ENCODE measurements around the gene EIF4EBP3.
"Not testable (repeated sequence)": the region's sequence is repeated elsewhere in the genome, so short reads cannot be mapped to it uniquely, and the experiment has no call there.

Gene EIF4EBP3

GRCh38 chr5:140574165-140574564 lies 26.7 kb downstream of the EIF4EBP3 start:
- TF ChIP-seq CTCF (IDR thresholded peaks at IDR 0.05; ENCODE audit: borderline replicate concordance, insufficient read depth, low read depth, low read length) = no peak
- H3K4me3 ChIP-seq (ENCODE audit: low read depth, low read length) = no peak overlapping the region

GRCh38 chr5:140575309-140575708 lies 27.8 kb downstream of the EIF4EBP3 start:
- no peak for TF ChIP-seq CTCF (IDR thresholded peaks at IDR 0.05; ENCODE audit: borderline replicate concordance, insufficient read depth, low read depth, low read length)
- no peak overlapping the region for H3K4me3 ChIP-seq (ENCODE audit: low read depth, low read length)

GRCh38 chr5:140576776-140577201 lies 29.3 kb downstream of the EIF4EBP3 start:
- TF ChIP-seq CTCF (IDR thresholded peaks at IDR 0.05; ENCODE audit: borderline replicate concordance, insufficient read depth, low read depth, low read length) = no peak
- H3K4me3 ChIP-seq (ENCODE audit: low read depth, low read length) = no peak overlapping the region

GRCh38 chr5:140579188-140579747 lies 31.8 kb downstream of the EIF4EBP3 start:
- not testable (repeated sequence) for H3K4me3 ChIP-seq (ENCODE audit: low read depth, low read length)

GRCh38 chr5:140587495-140587894 lies 40.0 kb downstream of the EIF4EBP3 start:
- TF ChIP-seq CTCF (IDR thresholded peaks at IDR 0.05; ENCODE audit: borderline replicate concordance, insufficient read depth, low read depth, low read length) = no peak

GRCh38 chr5:140588311-140589070 lies 41.0 kb downstream of the EIF4EBP3 start:
- H3K4me3 ChIP-seq (ENCODE audit: low read depth, low read length) = no peak overlapping the region
- no peak for TF ChIP-seq CTCF (IDR thresholded peaks at IDR 0.05; ENCODE audit: borderline replicate concordance, insufficient read depth, low read depth, low read length)

More at GRCh38 chr5:140587495-140587894, 40.0 kb downstream of the EIF4EBP3 start:
- no peak overlapping the region for H3K4me3 ChIP-seq (ENCODE audit: low read depth, low read length)

GRCh38 chr5:140590861-140591260 lies 43.4 kb downstream of the EIF4EBP3 start:
- no peak for TF ChIP-seq CTCF (IDR thresholded peaks at IDR 0.05; ENCODE audit: borderline replicate concordance, insufficient read depth, low read depth, low read length)
- no peak overlapping the region for H3K4me3 ChIP-seq (ENCODE audit: low read depth, low read length)
